NCI-H1417 treated with DMSO at 0.1 percent for 48 hours (cell line): ENCODE measurements around the gene STRN4.
"Not testable (repeated sequence)": the region's sequence is repeated elsewhere in the genome, so short reads cannot be mapped to it uniquely, and the experiment has no call there.

Source experiments
- DNase-seq: peaks from one replicate; lab custom pipeline; 2025; lab: John Stamatoyannopoulos, UW

STRN4 gene

DNA sequence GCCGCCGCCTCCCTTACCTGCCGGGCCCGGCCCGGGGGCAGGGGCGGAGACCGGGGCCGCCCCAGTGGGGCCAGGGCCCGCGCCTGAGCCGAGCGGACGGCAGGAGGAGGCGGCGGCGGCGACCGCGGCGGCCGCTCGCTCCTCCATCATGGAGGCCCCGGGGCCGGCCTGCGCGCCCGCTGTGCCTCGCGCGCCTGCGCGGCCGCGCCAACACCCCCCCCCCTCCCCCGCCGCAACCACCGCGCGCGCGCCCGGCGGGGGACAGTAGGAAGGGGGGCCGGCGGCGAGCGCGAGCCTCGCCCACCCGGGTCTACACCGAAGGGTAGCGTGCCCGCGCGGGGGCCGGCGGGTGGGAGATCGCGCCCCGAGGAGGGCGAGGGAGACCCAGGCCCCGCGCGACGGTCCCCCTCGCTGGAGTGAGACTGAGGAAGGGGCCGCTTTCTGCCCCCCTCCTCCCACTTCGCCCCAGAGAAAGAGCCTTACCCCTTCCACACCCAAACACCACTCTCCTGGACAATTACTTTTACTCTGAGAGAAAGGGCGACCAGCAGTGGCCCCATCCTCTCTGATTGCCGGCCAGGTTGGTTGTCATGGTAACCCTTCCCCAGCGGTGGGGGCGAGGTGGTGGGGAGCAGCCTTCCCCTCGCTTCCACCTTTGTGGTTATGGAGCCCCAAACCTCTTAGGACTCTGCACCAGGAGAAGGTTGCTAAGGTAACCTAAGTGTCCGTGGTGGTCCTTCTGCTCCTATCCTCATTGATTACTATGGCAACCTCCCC, at the start of gene STRN4:
Gene STRN4 (minus strand): TSS at position 170 of the 777 bp plus-strand sequence. CDS start 20 bp downstream, at position 150.
- DNase-seq, result no peak

DNA sequence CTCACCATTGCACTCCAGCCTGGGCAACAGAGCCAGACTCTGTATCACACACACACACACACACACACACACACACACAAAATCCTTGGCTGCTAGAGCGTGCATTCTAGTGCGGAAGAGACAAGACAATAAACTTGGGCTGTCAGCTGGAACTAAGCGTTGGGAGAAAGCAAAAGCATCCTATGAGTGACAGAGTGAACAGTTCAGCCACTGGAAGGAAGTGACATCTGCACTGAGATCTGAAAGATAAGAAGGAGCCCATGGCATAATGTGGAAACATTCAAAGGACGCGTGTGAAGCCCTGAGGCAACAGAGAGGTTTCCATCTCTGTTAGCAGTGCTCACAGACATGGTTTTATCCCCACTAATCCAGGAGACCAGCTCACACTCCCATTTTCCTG, 45.7 kb upstream of the STRN4 start:
- DNase-seq, result no peak

DNA sequence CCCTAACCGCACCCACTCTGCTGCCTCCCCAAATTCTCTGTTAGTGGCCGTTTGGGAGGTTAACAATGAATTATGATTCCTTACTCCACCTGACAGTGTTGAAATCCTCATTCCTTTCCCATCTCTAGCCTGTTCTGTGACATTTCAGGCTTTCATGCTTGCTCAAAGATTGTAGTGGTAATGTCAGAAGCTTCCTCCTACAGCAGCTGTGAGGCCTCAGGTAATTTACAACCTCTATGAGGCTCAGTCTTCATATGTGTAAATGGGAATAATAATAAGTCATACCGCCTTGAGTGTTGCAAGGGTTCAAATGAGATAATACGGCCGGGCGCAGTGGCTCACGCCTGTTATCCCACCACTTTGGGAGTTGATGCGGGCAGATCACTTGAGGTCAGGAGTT, 43.1 kb upstream of the STRN4 start:
- no peak for DNase-seq

DNA sequence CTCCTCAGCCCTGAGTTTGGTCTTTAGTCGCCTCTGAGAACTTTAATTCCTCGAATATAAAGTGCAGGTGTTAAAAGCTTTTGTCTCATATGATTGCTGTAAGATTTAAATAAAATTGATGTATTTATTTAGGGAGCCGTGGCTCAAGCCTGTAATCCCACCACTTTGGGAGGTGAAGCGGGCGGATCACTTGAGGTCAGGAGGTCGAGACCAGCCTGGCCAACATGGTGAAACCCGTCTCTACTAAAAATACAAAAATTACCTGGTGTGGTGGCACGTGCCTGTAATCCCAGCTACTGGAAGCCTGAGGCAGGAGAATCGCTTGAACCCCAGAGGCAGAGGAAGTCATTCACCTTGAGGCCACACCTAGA, 42.7 kb upstream of the STRN4 start:
- no peak for DNase-seq

DNA sequence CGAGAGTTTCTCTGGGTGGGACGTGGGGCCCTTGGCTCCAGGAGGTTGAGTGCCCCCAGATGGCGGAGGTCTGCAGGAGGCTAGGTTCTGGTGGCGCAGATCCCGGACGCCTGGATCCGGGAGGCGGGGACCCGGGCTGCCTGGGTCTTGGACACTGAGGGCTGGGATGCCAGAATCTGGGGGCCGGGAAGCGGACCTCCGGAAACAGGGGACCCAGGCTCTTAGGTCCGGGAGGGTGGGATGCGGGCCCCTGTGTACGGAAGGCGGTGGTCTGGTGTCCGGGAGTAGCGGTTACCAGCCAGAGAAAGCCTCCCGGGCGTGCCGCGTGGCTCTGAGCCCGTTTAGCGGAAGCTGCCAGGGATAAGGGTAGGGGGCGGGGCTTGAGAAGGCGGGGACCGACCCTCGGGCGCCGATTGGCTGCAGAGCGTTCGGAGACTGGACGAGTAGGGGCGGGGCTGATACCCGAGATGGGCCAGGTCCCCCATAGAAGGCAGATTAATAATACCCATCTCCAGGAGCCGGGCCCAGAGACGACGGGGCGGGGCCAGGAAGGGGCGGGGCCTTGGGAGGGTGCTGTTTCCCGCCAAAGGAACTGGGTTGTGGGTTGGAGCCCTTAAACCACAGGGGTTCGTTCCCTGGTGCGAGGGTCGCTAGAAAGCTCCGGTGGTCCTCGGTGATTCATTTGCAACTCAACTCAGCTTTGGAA, 42.2 kb upstream of the STRN4 start, which contains the start of gene SLC1A5:
Gene SLC1A5 (minus strand): TSS at position 333 of the 706 bp plus-strand sequence. CDS start 629 bp downstream, outside the sequence.
- peak; percentile 67 for DNase-seq

DNA sequence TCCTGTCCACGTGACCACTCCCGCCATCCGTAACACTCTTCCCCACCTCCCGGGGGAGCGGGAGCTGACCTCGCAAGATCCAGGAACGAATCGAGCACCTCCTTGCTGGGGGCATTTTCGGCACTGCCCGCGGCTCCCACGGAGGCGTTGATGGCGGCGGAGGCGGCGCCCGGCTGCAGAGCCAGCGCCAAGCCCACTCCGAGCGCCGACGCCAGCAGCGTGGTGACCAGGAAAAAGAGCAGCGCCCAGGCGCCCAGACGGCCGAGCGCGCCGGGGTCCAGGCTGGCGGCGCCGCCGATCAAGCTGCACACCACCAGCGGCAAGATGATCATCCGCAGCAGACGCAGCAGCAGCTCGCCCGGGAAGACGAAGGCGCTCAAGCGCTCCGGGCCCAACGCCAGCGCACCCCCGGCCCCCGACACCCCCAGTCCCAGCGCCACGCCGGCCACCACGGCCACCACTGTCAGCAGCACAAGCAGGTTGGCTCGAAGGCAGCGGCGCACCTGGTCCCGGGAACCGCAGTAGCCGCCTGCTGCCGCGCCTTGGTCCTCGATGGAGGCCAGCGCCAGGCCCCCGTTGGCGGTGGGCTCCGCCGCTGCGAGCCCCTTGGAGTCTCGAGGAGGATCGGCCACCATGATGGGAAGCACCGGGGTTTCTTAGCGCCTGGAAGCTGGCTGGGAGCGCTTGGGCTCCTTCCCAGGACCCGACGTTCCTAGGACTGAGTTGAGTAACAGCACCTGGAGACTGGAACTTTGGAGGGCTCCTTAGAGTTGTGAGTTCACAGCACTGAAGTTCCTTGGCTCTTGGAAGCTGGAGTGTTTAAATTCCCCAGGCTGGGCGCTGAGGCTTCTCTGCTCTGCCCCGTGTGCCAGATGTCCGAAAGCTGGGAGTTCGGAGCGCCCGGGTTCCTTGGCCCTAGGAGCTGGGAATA, 41.3 kb upstream of the STRN4 start:
- no peak for DNase-seq

GRCh38 chr19:46787040-46787330, 40.7 kb upstream of the STRN4 start:
- no peak for DNase-seq

DNA sequence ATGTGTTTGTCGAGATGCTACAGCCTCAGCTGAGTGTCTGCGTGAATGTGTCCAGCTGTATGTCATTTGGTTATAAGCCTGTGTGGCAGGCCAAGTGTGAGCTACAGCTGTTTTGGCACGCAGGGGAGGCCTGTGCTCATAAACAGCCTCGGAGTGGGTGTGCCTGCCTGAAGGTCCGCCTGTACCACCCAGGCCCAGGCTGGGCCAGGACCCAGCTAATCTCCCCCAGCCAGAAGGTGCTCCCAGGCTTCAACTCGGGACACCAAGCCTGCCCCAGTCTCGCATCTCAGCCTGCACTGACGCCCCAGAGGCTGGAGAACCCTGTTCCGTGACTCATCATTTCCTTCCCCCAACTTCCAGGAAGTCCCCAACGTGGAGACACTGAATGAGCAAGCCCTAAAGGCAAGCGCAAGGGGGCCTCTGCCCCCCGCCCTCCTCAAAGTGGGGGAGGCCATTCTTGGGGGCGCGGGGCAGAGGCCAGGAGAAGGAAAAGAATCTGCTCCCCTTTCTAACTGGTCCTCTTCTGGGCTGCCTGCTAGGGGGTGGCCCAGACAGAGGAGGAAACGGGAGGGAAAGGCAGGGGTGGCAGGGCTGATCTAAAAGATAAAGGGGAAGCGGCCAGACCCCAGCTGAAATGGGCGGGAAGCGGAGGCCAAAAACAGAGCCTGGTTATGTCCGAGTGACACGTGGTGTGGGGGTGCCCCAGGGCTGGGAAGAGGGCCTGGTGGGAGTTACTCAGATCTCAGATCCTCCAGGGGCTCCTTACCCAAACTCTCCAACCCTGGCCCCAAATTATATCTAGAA, 40.2 kb upstream of the STRN4 start:
- DNase-seq, result no peak

- DNase-seq, result no peak
These were observed 39.7 kb upstream of the STRN4 start for GRCh38 chr19:46785980-46786235.

- no peak for DNase-seq
These were observed 39.1 kb upstream of the STRN4 start for GRCh38 chr19:46785054-46785979.

DNA sequence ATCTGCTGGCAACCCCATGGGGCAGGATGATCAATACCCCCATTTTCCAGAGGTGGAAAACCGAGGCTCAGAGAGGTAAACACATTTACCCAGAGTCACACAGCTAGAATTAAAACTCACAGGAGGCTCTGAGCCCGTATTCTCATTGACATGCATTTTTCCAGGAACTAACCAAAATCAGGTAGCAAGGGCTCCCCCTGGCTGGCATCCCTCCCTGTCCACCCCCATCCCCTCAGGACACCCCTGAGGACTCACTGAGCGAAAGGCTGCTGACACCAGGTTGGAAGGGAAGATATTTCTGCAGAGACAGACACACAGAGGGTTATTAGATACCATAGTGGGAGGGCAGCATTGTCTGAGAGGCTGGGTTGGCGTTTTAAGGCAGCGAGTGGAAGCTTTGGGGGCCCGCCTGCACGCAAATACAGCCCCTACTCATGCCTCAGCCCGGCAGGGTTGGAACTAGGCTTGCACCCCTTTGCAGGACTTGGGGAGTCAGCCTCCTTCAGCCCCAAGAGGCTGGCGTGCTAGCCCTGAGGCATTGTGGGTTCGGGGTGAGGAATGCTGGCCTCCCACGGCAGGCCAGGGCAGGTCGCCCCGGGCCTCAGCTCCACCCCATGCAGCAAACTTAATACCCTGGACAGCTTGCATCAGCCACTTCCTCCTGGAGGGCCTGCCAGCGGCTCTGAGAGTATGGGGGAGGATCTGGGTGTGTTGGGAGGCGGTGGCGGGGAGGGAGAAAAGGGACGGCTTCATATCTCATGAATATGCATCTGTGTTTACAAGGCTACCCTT, 38.2 kb upstream of the STRN4 start:
- DNase-seq, result no peak

DNA sequence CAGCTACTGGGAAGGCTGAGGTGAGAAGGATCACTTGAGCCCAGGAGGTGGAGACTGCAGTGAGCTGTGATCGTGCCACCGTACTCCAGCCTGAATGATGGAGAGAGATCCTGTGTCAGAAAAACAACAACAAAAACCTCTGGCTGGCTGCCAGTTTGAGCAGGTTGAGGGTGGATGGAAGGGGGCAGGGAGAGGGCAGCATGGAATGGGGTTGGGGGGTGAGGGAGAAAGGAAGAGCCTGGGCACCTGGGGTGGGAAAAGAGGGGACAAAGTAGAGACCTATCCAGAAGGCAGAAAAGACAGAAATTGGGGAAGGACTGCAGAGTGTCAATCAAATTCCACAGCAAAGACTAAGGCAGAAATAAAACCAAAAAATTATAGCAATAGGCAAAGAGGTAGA, 37.4 kb upstream of the STRN4 start:
- DNase-seq, result no peak

- DNase-seq, result no peak
These were observed 36.2 kb upstream of the STRN4 start for GRCh38 chr19:46782355-46783019.

GRCh38 chr19:46777956-46778645, 31.9 kb upstream of the STRN4 start:
- not testable (repeated sequence) for DNase-seq

DNA sequence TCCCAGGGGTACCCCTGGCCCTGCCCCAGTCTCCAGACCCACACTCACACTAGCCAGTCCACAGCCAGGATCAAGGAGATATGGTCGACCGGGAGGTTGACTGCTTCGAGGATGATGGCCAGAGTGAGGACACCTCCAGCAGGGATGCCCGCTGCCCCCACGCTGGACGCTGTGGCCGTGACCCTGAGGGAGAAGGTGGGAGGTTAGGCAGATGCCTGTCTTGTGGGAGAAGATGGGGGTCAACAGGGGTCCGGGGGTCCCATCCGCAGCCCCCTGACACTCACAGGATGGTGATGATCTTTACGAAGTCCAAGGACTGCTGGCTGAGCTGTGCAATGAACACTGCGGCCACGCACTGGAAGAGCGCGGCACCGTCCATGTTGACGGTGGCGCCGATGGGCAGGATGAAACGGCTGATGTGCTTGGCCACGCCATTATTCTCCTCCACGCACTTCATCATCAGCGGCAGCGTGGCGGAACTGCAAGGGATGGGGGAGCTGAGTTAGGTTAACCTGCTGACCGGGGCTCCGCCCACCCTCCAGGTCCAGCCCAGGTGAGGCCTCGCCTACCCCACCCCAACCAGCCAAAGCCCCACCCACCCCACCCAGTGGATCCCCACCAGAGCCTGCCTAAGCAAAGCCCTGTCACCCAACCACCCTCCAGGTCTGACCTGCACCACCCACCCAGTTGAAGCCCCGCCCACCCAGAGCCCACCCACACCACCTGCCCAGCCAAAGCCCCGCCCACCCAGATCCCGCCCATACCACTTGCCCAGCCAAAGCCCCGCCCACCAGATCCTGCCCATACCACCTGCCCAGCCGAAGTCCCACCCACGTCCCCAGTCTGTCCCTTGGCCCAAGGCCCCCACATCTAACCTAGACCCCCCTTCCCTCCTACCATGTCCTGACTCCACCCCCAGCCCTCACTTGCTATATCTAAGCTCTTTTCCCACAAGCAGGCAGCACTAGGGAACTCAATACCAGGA, 31.0 kb upstream of the STRN4 start:
- no peak for DNase-seq

DNA sequence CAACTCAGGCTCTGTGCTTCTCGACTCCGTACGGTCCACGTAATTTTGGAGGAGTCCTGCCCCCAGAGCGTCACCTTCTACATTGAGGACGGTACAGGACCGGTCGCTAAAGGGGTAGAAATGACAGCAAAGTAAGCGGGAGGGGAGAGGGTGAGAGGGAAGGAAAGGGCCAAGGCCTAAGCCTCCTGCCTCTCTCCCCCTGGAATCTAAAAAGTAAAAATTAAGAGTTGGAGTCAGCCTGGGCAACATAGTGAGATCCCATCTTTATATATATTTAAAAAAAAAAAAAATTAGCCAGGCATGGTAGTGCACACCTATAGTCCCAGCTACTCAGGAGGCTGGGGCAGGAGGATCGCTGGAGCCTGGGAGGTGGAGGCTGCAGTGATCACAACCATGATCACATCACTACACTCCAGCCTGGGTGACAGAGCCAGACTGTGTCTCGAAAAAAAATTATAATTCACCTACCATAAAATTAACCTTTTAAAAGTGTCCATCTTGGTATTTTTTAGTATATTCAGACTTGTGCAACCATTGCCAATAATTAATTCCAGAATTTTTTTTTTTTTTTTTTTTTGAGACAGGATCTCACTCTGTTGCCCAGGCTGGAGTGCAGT, 29.5 kb upstream of the STRN4 start:
- DNase-seq, result no peak

DNA sequence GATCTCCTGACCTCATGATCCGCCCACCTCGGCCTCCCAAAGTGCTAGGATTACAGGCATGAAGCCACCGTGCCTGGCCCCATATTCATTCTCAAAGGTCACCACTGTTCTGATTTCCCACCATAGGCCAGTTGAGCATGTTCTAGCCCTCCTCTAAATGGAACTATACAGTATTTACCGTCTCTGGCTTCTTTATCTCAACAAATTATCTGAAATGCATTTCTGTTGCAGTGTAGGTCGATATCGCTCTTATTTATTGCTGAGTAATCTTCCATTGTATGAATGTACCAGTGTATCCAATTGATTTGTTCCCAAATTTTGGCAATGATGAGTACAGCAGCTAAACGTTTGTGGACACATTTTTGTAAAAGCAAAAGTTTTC, 26.8 kb upstream of the STRN4 start:
- no peak for DNase-seq
